Left kidney (tissue), 2 donors: ENCODE measurements around the gene FANCE. TPM values are rescaled to one million over a fixed set of nuclear protein-coding genes. Genes with fewer than 3 reads are reported as not detected.

Experiments used
- DNase-seq: peaks from one replicate; pipeline ENCODE4 v3.0.0-alpha.2; 2013
- polyA plus RNA-seq: library from polyadenylated mRNA; unstranded; fragments of 120-200 nt; gene quantifications from one replicate; pipeline ENCODE4 v1.2.1, GENCODE V29; 2013; ENCODE audit not compliant: insufficient read length

The FANCE gene
- polyA plus RNA-seq, 1 donor: 10.5 TPM

- no peak for DNase-seq
Observed at GRCh38 chr6:35465646-35466045, 13.5 kb downstream of the FANCE start.

- DNase-seq: peak; percentile 98
Observed at GRCh38 chr6:35468181-35468979, 16.2 kb downstream of the FANCE start, which contains the start of gene RPL10A. RPL10A (plus strand) TSS chr6:35468401; CDS start chr6:35468435, 34 bp downstream.

- no peak for DNase-seq
Observed at GRCh38 chr6:35468980-35469750, 17.0 kb downstream of the FANCE start.

GRCh38 chr6:35469751-35470662 is 17.9 kb downstream of the FANCE start:
- no peak for DNase-seq

GRCh38 chr6:35470663-35471120 is 18.6 kb downstream of the FANCE start:
- DNase-seq: no peak

- no peak for DNase-seq
Observed at GRCh38 chr6:35471836-35472345, 19.8 kb downstream of the FANCE start.

GRCh38 chr6:35473075-35473849 is 21.1 kb downstream of the FANCE start:
- DNase-seq: no peak

GRCh38 chr6:35473850-35474130 is 21.7 kb downstream of the FANCE start:
- no peak for DNase-seq

GRCh38 chr6:35474131-35474941 is 22.2 kb downstream of the FANCE start:
- DNase-seq: no peak

- DNase-seq: no peak
Observed at GRCh38 chr6:35474942-35475570, 22.9 kb downstream of the FANCE start.

GRCh38 chr6:35475573-35475972 is 23.4 kb downstream of the FANCE start:
- DNase-seq: no peak

GRCh38 chr6:35476004-35476403 is 23.9 kb downstream of the FANCE start:
- no peak for DNase-seq

- DNase-seq: no peak
Observed at GRCh38 chr6:35477028-35477427, 24.9 kb downstream of the FANCE start.

GRCh38 chr6:35477551-35478179 is 25.5 kb downstream of the FANCE start:
- DNase-seq: no peak

- DNase-seq: no peak
Observed at GRCh38 chr6:35478259-35478658, 26.1 kb downstream of the FANCE start.

GRCh38 chr6:35480176-35480575 is 28.0 kb downstream of the FANCE start:
- no peak for DNase-seq

GRCh38 chr6:35481226-35481625 is 29.1 kb downstream of the FANCE start:
- no peak for DNase-seq

- no peak for DNase-seq
Observed at GRCh38 chr6:35483062-35483461, 30.9 kb downstream of the FANCE start.

GRCh38 chr6:35483490-35483889 is 31.4 kb downstream of the FANCE start:
- no peak for DNase-seq
